Activated T-helper 2 cell treated with anti-CD3 and anti-CD28 coated beads, Interferon-gamma antibody, Interleukin-2, Interleukin-4, amounts not matched to agents 10 μg/mL and 5 μg/mL and 100 μg/mL, durations not matched to agents 14 hours and 24 hours and 36 hours (primary cell): ENCODE measurements around the gene ZNF865. TPM values are rescaled to one million over a fixed set of nuclear protein-coding genes. Genes with fewer than 3 reads are reported as not detected.

Source experiments
- DNase-seq: peaks from one replicate; pipeline ENCODE4 v3.0.0; 2021; ENCODE audit warnings: low spot score
- H3K27ac Mint-ChIP-seq: one replicate; pipeline ENCODE4 v1.8.0; 2021; ENCODE audit warnings: mixed read lengths
- H3K27me3 Mint-ChIP-seq: one replicate; pipeline ENCODE4 v1.8.0; 2021; ENCODE audit warnings: low read depth, mixed read lengths
- H3K36me3 Mint-ChIP-seq: one replicate; pipeline ENCODE4 v1.8.0; 2021; ENCODE audit warnings: low read depth, mixed read lengths
- H3K4me1 Mint-ChIP-seq: one replicate; pipeline ENCODE4 v1.8.0; 2021; ENCODE audit warnings: low read depth, mixed read lengths
- H3K4me3 Mint-ChIP-seq: one replicate; pipeline ENCODE4 v1.8.0; 2021; ENCODE audit warnings: low read depth, mild to moderate bottlenecking, moderate library complexity, mixed read lengths
- H3K9me3 Mint-ChIP-seq: one replicate; pipeline ENCODE4 v1.8.0; 2021; ENCODE audit warnings: mixed read lengths
- intact Hi-C: fragments of 100-400 bp; cut with micrococcal nuclease; formaldehyde crosslinking; loops from one replicate; pipeline ENCODE4 v1.15.1; 2023
- total RNA-seq: library from RNA; stranded (reverse); gene quantifications from 2 replicates; pipeline ENCODE4 v1.2.3, GENCODE V29; 2022

The ZNF865 gene
- total RNA-seq, 1 donor from 2014 or later = 13.6 TPM

- H3K4me1 Mint-ChIP-seq = peaks cover 46% of the 10 kb centered on the region
Observed at GRCh38 chr19:55640577-55641425, 35.4 kb downstream of the ZNF865 start, which contains the start of gene ZNF580. Gene ZNF580, plus strand, starts transcription at chr19:55641002. Its CDS starts 1,507 bp downstream, at chr19:55642509.

GRCh38 chr19:55641426-55642152 lies 36.1 kb downstream of the ZNF865 start:
- DNase-seq = peak; percentile 25
- peak overlapping the region; percentile 95 for H3K27ac Mint-ChIP-seq
- no peaks in the 10 kb centered on the region for H3K9me3 Mint-ChIP-seq
- intact Hi-C loops = loop anchor here (5.0 to 10.0 kb wide), 3 partner anchors 36 to 387 kb away; partner anchors contain the start of genes EPN1, PPP6R1 and RPL28
- H3K36me3 Mint-ChIP-seq = peaks cover 62% of the 10 kb centered on the region
- no peaks in the 10 kb centered on the region for H3K27me3 Mint-ChIP-seq
- peaks cover 38% of the 10 kb centered on the region for H3K4me1 Mint-ChIP-seq
- H3K4me3 Mint-ChIP-seq = peak overlapping the region; percentile 99

More at GRCh38 chr19:55640577-55641425, 35.4 kb downstream of the ZNF865 start, which contains the start of gene ZNF580:
- intact Hi-C loops = loop anchor here (5.0 to 10.0 kb wide), 3 partner anchors 36 to 386 kb away; partner anchors contain the start of genes EPN1, PPP6R1 and RPL28
- H3K27me3 Mint-ChIP-seq = no peaks in the 10 kb centered on the region
- DNase-seq = peak; percentile 51
- peak within 1 kb of the TSS; percentile 95 for H3K27ac Mint-ChIP-seq
- H3K9me3 Mint-ChIP-seq = no peaks in the 10 kb centered on the region
- H3K36me3 Mint-ChIP-seq = peaks cover 67% of the 10 kb centered on the region
- peak within 1 kb of the TSS; percentile 99 for H3K4me3 Mint-ChIP-seq

- H3K9me3 Mint-ChIP-seq = no peaks in the 10 kb centered on the region
- peak overlapping the region; percentile 99 for H3K4me3 Mint-ChIP-seq
- no peak for DNase-seq
- H3K4me1 Mint-ChIP-seq = peaks cover 39% of the 10 kb centered on the region
- peaks cover 66% of the 10 kb centered on the region for H3K36me3 Mint-ChIP-seq
- H3K27me3 Mint-ChIP-seq = no peaks in the 10 kb centered on the region
- H3K27ac Mint-ChIP-seq = peak overlapping the region; percentile 97
- intact Hi-C loops = loop anchor here (1.0 to 10.0 kb wide), 6 partner anchors 7 to 388 kb away; partner anchors contain the start of genes EPN1, FIZ1, PPP6R1 and RPL28
Observed at GRCh38 chr19:55642153-55643002, 36.9 kb downstream of the ZNF865 start.

GRCh38 chr19:55643003-55643886 lies 37.8 kb downstream of the ZNF865 start, which contains the start of gene ZNF581:
Gene ZNF581, plus strand, starts transcription at chr19:55643649. Its CDS starts 923 bp downstream, at chr19:55644572.
- Mint-ChIP-seq H3K27me3 (no peaks in the 10 kb centered on the region), H3K4me1 (peaks cover 36% of the 10 kb centered on the region), H3K36me3 (peaks cover 58% of the 10 kb centered on the region), H3K4me3 (peak within 1 kb of the TSS; percentile 99), H3K27ac (peak within 1 kb of the TSS; percentile 97), H3K9me3 (no peaks in the 10 kb centered on the region)
- intact Hi-C loops = loop anchor here (1.0 to 10.0 kb wide), 6 partner anchors 8 to 388 kb away; partner anchors contain the start of genes EPN1, FIZ1, PPP6R1 and RPL28
- peak; percentile 77 for DNase-seq

- peak overlapping the region; percentile 92 for H3K27ac Mint-ChIP-seq
- DNase-seq = no peak
- no peaks in the 10 kb centered on the region for H3K27me3 Mint-ChIP-seq
- peaks cover 58% of the 10 kb centered on the region for H3K36me3 Mint-ChIP-seq
- peaks cover 36% of the 10 kb centered on the region for H3K4me1 Mint-ChIP-seq
- intact Hi-C loops = loop anchor here (1.0 to 10.0 kb wide), 6 partner anchors 9 to 389 kb away; partner anchors contain the start of genes EPN1, FIZ1, PPP6R1 and RPL28
- no peaks in the 10 kb centered on the region for H3K9me3 Mint-ChIP-seq
- peak overlapping the region; percentile 92 for H3K4me3 Mint-ChIP-seq
Observed at GRCh38 chr19:55643887-55644176, 38.4 kb downstream of the ZNF865 start.

GRCh38 chr19:55644191-55644833 lies 38.9 kb downstream of the ZNF865 start:
- H3K4me1 Mint-ChIP-seq = peaks cover 34% of the 10 kb centered on the region
- no peaks in the 10 kb centered on the region for H3K27me3 Mint-ChIP-seq
- intact Hi-C loops = loop anchor here (5.0 to 10.0 kb wide), 3 partner anchors 33 to 390 kb away; partner anchors contain the start of genes EPN1, PPP6R1 and RPL28
- peaks cover 54% of the 10 kb centered on the region for H3K36me3 Mint-ChIP-seq
- H3K4me3 Mint-ChIP-seq = peak overlapping the region; percentile 92
- H3K9me3 Mint-ChIP-seq = no peaks in the 10 kb centered on the region
- no peak for DNase-seq
- peak overlapping the region; percentile 92 for H3K27ac Mint-ChIP-seq

- Mint-ChIP-seq H3K27me3 (no peaks in the 10 kb centered on the region), H3K4me3 (peak overlapping the region; percentile 92), H3K4me1 (peaks cover 39% of the 10 kb centered on the region), H3K27ac (peak overlapping the region; percentile 92), H3K36me3 (peaks cover 52% of the 10 kb centered on the region), H3K9me3 (no peaks in the 10 kb centered on the region)
- DNase-seq = no peak
- intact Hi-C loops = loop anchor here (5.0 to 10.0 kb wide), 3 partner anchors 32 to 390 kb away; partner anchors contain the start of genes EPN1, PPP6R1 and RPL28
Observed at GRCh38 chr19:55644842-55645511, 39.5 kb downstream of the ZNF865 start.

- H3K9me3 Mint-ChIP-seq = no peaks in the 10 kb centered on the region
- peaks cover 36% of the 10 kb centered on the region for H3K4me1 Mint-ChIP-seq
- H3K4me3 Mint-ChIP-seq = peak overlapping the region; percentile 64
- H3K27me3 Mint-ChIP-seq = no peaks in the 10 kb centered on the region
- intact Hi-C loops = loop anchor here (10.0 kb wide), 1 partner anchor 391 kb away; the partner anchor contains the start of gene PPP6R1
- peaks cover 47% of the 10 kb centered on the region for H3K36me3 Mint-ChIP-seq
- H3K27ac Mint-ChIP-seq = no peak overlapping the region
- DNase-seq = no peak
Observed at GRCh38 chr19:55645512-55645881, 40.0 kb downstream of the ZNF865 start.

- DNase-seq = no peak
- intact Hi-C loops = loop anchor here (10.0 kb wide), 1 partner anchor 392 kb away; the partner anchor contains the start of gene PPP6R1
- peaks cover 34% of the 10 kb centered on the region for H3K4me1 Mint-ChIP-seq
- H3K9me3 Mint-ChIP-seq = no peaks in the 10 kb centered on the region
- H3K36me3 Mint-ChIP-seq = peaks cover 43% of the 10 kb centered on the region
- peak overlapping the region; percentile 78 for H3K4me3 Mint-ChIP-seq
- H3K27ac Mint-ChIP-seq = peak overlapping the region; percentile 62
- no peaks in the 10 kb centered on the region for H3K27me3 Mint-ChIP-seq
Observed at GRCh38 chr19:55646889-55647731, 41.7 kb downstream of the ZNF865 start.
